ENCODE data around the gene CPSF3.

Gene CPSF3

GRCh38 chr2:9518163-9518562 lies 94.7 kb downstream of the CPSF3 start:
- DNase-seq (ENCODE audit: low read depth), result no peak

GRCh38 chr2:9518780-9519179 lies 95.3 kb downstream of the CPSF3 start:
- no peak for DNase-seq (ENCODE audit: low read depth)

GRCh38 chr2:9519250-9519649 lies 95.8 kb downstream of the CPSF3 start:
- no peak for DNase-seq (ENCODE audit: low read depth)

All from fibroblast of gingiva (primary cell).